Mesenchymal stem cell (in vitro differentiated cells and primary cell): ENCODE data around the gene CADM1.
A peak's percentile ranks its signal among the peaks of the same experiment; 100 is the strongest.

ENCODE experiments used
- DNase-seq: peaks from one replicate; pipeline ENCODE4 v3.0.0-alpha.2; 2013
- H2AFZ ChIP-seq: one replicate; pipeline ENCODE4 v1.6.1; 2013; ENCODE audit warnings: low read depth, mild to moderate bottlenecking, control low read depth, inconsistent platforms, low read length, moderate library complexity
- H2AK5ac ChIP-seq: 2 replicates; pipeline ENCODE4 v1.6.1; 2013; ENCODE audit warnings: low read length, moderate library complexity, mild to moderate bottlenecking, inconsistent platforms; ENCODE audit not compliant: severe bottlenecking
- H2BK120ac ChIP-seq: one replicate; pipeline ENCODE4 v1.6.1; 2013; ENCODE audit warnings: low read depth, mild to moderate bottlenecking, inconsistent platforms, low read length, moderate library complexity
- H2BK12ac ChIP-seq, 2 experiments: one replicate each; pipeline ENCODE4 v1.6.1; 2013; ENCODE audit warnings: inconsistent platforms in 2 of 2, low read length in 2 of 2, mild to moderate bottlenecking in 2 of 2, moderate library complexity in 2 of 2, control low read depth in 1 of 2
- H2BK15ac ChIP-seq: one replicate; pipeline ENCODE4 v1.6.1; 2013; ENCODE audit warnings: mild to moderate bottlenecking, low read depth, inconsistent platforms; ENCODE audit not compliant: poor library complexity, severe bottlenecking
- H2BK5ac ChIP-seq: 2 replicates; pipeline ENCODE4 v1.6.1; 2013; ENCODE audit warnings: low read depth, mild to moderate bottlenecking, low read length, control low read depth, inconsistent platforms; ENCODE audit not compliant: poor library complexity, severe bottlenecking
- H3K14ac ChIP-seq, 2 experiments: one replicate each; pipeline ENCODE4 v1.6.1; 2013; ENCODE audit warnings: inconsistent platforms in 2 of 2, low read length in 2 of 2, control low read depth in 1 of 2, mild to moderate bottlenecking in 1 of 2, moderate library complexity in 1 of 2
- H3K18ac ChIP-seq, 2 experiments: one replicate each; pipeline ENCODE4 v1.6.1; 2013; ENCODE audit warnings: inconsistent platforms in 2 of 2, low read length in 2 of 2, control low read depth in 1 of 2, low read depth in 1 of 2, mild to moderate bottlenecking in 1 of 2
- H3K23ac ChIP-seq, 2 experiments: one replicate each; pipeline ENCODE4 v1.6.1; 2013; ENCODE audit warnings: inconsistent platforms in 2 of 2, low read length in 2 of 2, mild to moderate bottlenecking in 2 of 2, moderate library complexity in 2 of 2, control low read depth in 1 of 2
- H3K27ac ChIP-seq: 2 replicates; pipeline ENCODE4 v1.5.1; 2013; ENCODE audit warnings: mild to moderate bottlenecking, moderate library complexity, low read length, control low read depth, inconsistent platforms; ENCODE audit not compliant: poor library complexity, severe bottlenecking
- H3K27me3 ChIP-seq, 2 experiments: 2 replicates each; pipeline versions ENCODE4 v1.6.1 to v1.7.0; 2013; ENCODE audit warnings: low read length in 2 of 2, mild to moderate bottlenecking in 2 of 2, moderate library complexity in 2 of 2, control low read depth in 1 of 2, inconsistent platforms in 1 of 2; ENCODE audit not compliant: control insufficient read depth in 1 of 2, insufficient read depth in 1 of 2
- H3K36me3 ChIP-seq, 2 experiments: 2 replicates each; pipeline versions ENCODE4 v1.6.1 to v1.7.0; 2013; ENCODE audit warnings: low read length in 2 of 2, control low read depth in 1 of 2, inconsistent platforms in 1 of 2, low read depth in 1 of 2, mild to moderate bottlenecking in 1 of 2; ENCODE audit not compliant: insufficient read depth in 2 of 2, control insufficient read depth in 1 of 2
- H3K4ac ChIP-seq, 2 experiments: one replicate each; pipeline ENCODE4 v1.6.1; 2013; ENCODE audit warnings: inconsistent platforms in 2 of 2, low read length in 2 of 2, mild to moderate bottlenecking in 2 of 2, moderate library complexity in 2 of 2, control low read depth in 1 of 2, low read depth in 1 of 2
- H3K4me1 ChIP-seq: 2 replicates; pipeline ENCODE4 v1.6.1; 2013; ENCODE audit warnings: low read depth, low read length, control low read depth; ENCODE audit not compliant: control insufficient read depth, insufficient read depth
- H3K4me2 ChIP-seq: 2 replicates; pipeline ENCODE4 v1.6.1; 2013; ENCODE audit warnings: low read length, mild to moderate bottlenecking, inconsistent platforms; ENCODE audit not compliant: poor library complexity, severe bottlenecking
- H3K4me3 ChIP-seq, 2 experiments: 2 replicates each; pipeline versions ENCODE4 v1.5.1 to v1.7.0; 2013; ENCODE audit warnings: low read length in 2 of 2, mild to moderate bottlenecking in 2 of 2, control low read depth in 1 of 2, low read depth in 1 of 2; ENCODE audit not compliant: insufficient read depth in 1 of 2
- H3K79me1 ChIP-seq: replicated peaks from 2 replicates; pipeline ENCODE4 v1.6.1; 2013; ENCODE audit warnings: mild to moderate bottlenecking, control low read depth, low read length, inconsistent platforms; ENCODE audit not compliant: poor library complexity, severe bottlenecking
- H3K9ac ChIP-seq: 2 replicates; pipeline ENCODE4 v1.7.0; 2013; ENCODE audit warnings: mild to moderate bottlenecking, low read length, moderate library complexity
- H3K9me3 ChIP-seq: 2 replicates; pipeline ENCODE4 v1.7.0; 2013; ENCODE audit warnings: mild to moderate bottlenecking, low read length; ENCODE audit not compliant: control insufficient read depth
- H4K8ac ChIP-seq: one replicate; pipeline ENCODE4 v1.6.1; 2013; ENCODE audit warnings: inconsistent platforms, mild to moderate bottlenecking, low read length, moderate library complexity
- H4K91ac ChIP-seq: one replicate; pipeline ENCODE4 v1.6.1; 2013; ENCODE audit warnings: mild to moderate bottlenecking, low read length, inconsistent platforms
- WGBS: methylation state at CpG from one replicate; pipeline ENCODE4 v1.1.7; 2013; ENCODE audit warnings: mixed read lengths; 5-methylcytosine and 5-hydroxymethylcytosine counted together

The CADM1 gene

GRCh38 chr11:115244296-115244695 lies 259.9 kb downstream of the CADM1 start:
- no peak overlapping the region for H3K14ac ChIP-seq
- H2BK120ac ChIP-seq, result no peak overlapping the region
- no peak overlapping the region for H3K18ac ChIP-seq
- no peak overlapping the region for H2BK5ac ChIP-seq
- no peak overlapping the region for H2BK15ac ChIP-seq
- no peaks in the 10 kb centered on the region for H3K27me3 ChIP-seq
- peak overlapping the region; percentile 50 for H3K27ac ChIP-seq
- 91% methylated on average over 5 of the region's 5 CpGs for WGBS
- H4K91ac ChIP-seq, result no peak overlapping the region
- H3K79me1 ChIP-seq, result peaks cover 11% of the 10 kb centered on the region
- no peak overlapping the region for H3K4me3 ChIP-seq
- H2AFZ ChIP-seq, result no peak overlapping the region
- H3K36me3 ChIP-seq, result no peaks in the 10 kb centered on the region
- no peak overlapping the region for H3K4ac ChIP-seq
- no peak for DNase-seq
- H3K4me2 ChIP-seq, result no peak overlapping the region
- H4K8ac ChIP-seq, result no peak overlapping the region
- H2AK5ac ChIP-seq, result no peak overlapping the region
- no peak overlapping the region for H3K9ac ChIP-seq
- peaks cover 2% of the 10 kb centered on the region for H3K9me3 ChIP-seq
- H3K4me1 ChIP-seq, result peaks cover 3% of the 10 kb centered on the region
- H2BK12ac ChIP-seq, result no peak overlapping the region
- H3K23ac ChIP-seq, result no peak overlapping the region

GRCh38 chr11:115242982-115243381 lies 261.2 kb downstream of the CADM1 start:
- H3K9ac ChIP-seq, result no peak overlapping the region
- no peak overlapping the region for H3K27ac ChIP-seq
- H3K23ac ChIP-seq, result no peak overlapping the region
- H2BK15ac ChIP-seq, result no peak overlapping the region
- peaks cover 6% of the 10 kb centered on the region for H3K4me1 ChIP-seq
- H3K4ac ChIP-seq, result no peak overlapping the region
- no peak overlapping the region for H2AFZ ChIP-seq
- DNase-seq, result no peak
- no peak overlapping the region for H2BK120ac ChIP-seq
- no peak overlapping the region for H2AK5ac ChIP-seq
- peaks cover 2% of the 10 kb centered on the region for H3K9me3 ChIP-seq
- H4K8ac ChIP-seq, result no peak overlapping the region
- H3K4me3 ChIP-seq, result no peak overlapping the region
- H3K36me3 ChIP-seq, result no peaks in the 10 kb centered on the region
- H3K27me3 ChIP-seq, result no peaks in the 10 kb centered on the region
- H2BK5ac ChIP-seq, result no peak overlapping the region
- no peak overlapping the region for H2BK12ac ChIP-seq
- H3K18ac ChIP-seq, result no peak overlapping the region
- no peak overlapping the region for H3K14ac ChIP-seq
- no peak overlapping the region for H4K91ac ChIP-seq
- no peak overlapping the region for H3K4me2 ChIP-seq
- 90% methylated on average over 1 of the region's 1 CpG for WGBS
- peaks cover 11% of the 10 kb centered on the region for H3K79me1 ChIP-seq

GRCh38 chr11:115241899-115242298 lies 262.3 kb downstream of the CADM1 start:
- peaks cover 2% of the 10 kb centered on the region for H3K9me3 ChIP-seq
- no peak overlapping the region for H2BK120ac ChIP-seq
- peaks cover 11% of the 10 kb centered on the region for H3K79me1 ChIP-seq
- H3K4ac ChIP-seq, result no peak overlapping the region
- peaks cover 6% of the 10 kb centered on the region for H3K4me1 ChIP-seq
- peak overlapping the region; percentile 82 for H2AK5ac ChIP-seq
- no peak overlapping the region for H4K8ac ChIP-seq
- H4K91ac ChIP-seq, result no peak overlapping the region
- H3K9ac ChIP-seq, result no peak overlapping the region
- H3K14ac ChIP-seq, result no peak overlapping the region
- whole genome bisulfite sequencing, result 91% methylated on average over 3 of the region's 4 CpGs
- no peak for DNase-seq
- no peak overlapping the region for H2BK5ac ChIP-seq
- no peak overlapping the region for H2AFZ ChIP-seq
- H3K4me3 ChIP-seq, result no peak overlapping the region
- no peak overlapping the region for H3K23ac ChIP-seq
- H2BK15ac ChIP-seq, result peak overlapping the region; percentile 37
- H3K18ac ChIP-seq, result no peak overlapping the region
- H3K27ac ChIP-seq, result no peak overlapping the region
- no peak overlapping the region for H2BK12ac ChIP-seq
- no peaks in the 10 kb centered on the region for H3K36me3 ChIP-seq
- no peaks in the 10 kb centered on the region for H3K27me3 ChIP-seq
- no peak overlapping the region for H3K4me2 ChIP-seq

GRCh38 chr11:115238791-115239190 lies 265.4 kb downstream of the CADM1 start:
- no peak overlapping the region for H3K14ac ChIP-seq
- H3K4me1 ChIP-seq, result peaks cover 3% of the 10 kb centered on the region
- H3K4ac ChIP-seq, result no peak overlapping the region
- H4K91ac ChIP-seq, result no peak overlapping the region
- H3K27ac ChIP-seq, result no peak overlapping the region
- no peaks in the 10 kb centered on the region for H3K36me3 ChIP-seq
- no peak overlapping the region for H4K8ac ChIP-seq
- WGBS, result 100% methylated on average over 1 of the region's 2 CpGs
- DNase-seq, result no peak
- H2AK5ac ChIP-seq, result no peak overlapping the region
- no peak overlapping the region for H3K18ac ChIP-seq
- peaks cover 2% of the 10 kb centered on the region for H3K9me3 ChIP-seq
- no peaks in the 10 kb centered on the region for H3K27me3 ChIP-seq
- H3K4me3 ChIP-seq, result no peak overlapping the region
- no peak overlapping the region for H2BK12ac ChIP-seq
- H2BK5ac ChIP-seq, result no peak overlapping the region
- no peak overlapping the region for H3K9ac ChIP-seq
- no peak overlapping the region for H3K4me2 ChIP-seq
- H2AFZ ChIP-seq, result no peak overlapping the region
- no peak overlapping the region for H2BK15ac ChIP-seq
- no peak overlapping the region for H3K23ac ChIP-seq
- peaks cover 11% of the 10 kb centered on the region for H3K79me1 ChIP-seq
- no peak overlapping the region for H2BK120ac ChIP-seq
